OCI-LY7 (cell line): Measurements from ENCODE around the gene ELP1.

Experiments
- EZH2phosphoT487 ChIP-seq: fragments of 200-600 bp; sonication (generic); IDR thresholded peaks from 2 replicates; pipeline ENCODE4 v1.6.1; 2018; ENCODE audit warnings: low read depth, borderline replicate concordance, mild to moderate bottlenecking, mixed run types, antibody characterized with exemption, low read length, moderate library complexity, mixed read lengths
- TF ChIP-seq, protein P1 (sequence below): fragments of 200-600 bp; sonication (generic); conservative IDR thresholded peaks from 2 replicates; pipeline ENCODE4 v1.5.1; 2014; ENCODE audit warnings: mild to moderate bottlenecking, antibody characterized with exemption, low read length, moderate library complexity, mixed read lengths

- TF ChIP-seq, protein P1, sequence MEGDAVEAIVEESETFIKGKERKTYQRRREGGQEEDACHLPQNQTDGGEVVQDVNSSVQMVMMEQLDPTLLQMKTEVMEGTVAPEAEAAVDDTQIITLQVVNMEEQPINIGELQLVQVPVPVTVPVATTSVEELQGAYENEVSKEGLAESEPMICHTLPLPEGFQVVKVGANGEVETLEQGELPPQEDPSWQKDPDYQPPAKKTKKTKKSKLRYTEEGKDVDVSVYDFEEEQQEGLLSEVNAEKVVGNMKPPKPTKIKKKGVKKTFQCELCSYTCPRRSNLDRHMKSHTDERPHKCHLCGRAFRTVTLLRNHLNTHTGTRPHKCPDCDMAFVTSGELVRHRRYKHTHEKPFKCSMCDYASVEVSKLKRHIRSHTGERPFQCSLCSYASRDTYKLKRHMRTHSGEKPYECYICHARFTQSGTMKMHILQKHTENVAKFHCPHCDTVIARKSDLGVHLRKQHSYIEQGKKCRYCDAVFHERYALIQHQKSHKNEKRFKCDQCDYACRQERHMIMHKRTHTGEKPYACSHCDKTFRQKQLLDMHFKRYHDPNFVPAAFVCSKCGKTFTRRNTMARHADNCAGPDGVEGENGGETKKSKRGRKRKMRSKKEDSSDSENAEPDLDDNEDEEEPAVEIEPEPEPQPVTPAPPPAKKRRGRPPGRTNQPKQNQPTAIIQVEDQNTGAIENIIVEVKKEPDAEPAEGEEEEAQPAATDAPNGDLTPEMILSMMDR, result no peak
- no peak for TF ChIP-seq EZH2phosphoT487
Observed at GRCh38 chr9:108842610-108843295, 91.2 kb downstream of the ELP1 start.
